GM03348 (cell line): ENCODE results near the gene TMEM178B.

Source experiments
- DNase-seq: peaks from one replicate; pipeline ENCODE4 v3.0.0; 2012; ENCODE audit warnings: low spot score

Gene TMEM178B

DNA sequence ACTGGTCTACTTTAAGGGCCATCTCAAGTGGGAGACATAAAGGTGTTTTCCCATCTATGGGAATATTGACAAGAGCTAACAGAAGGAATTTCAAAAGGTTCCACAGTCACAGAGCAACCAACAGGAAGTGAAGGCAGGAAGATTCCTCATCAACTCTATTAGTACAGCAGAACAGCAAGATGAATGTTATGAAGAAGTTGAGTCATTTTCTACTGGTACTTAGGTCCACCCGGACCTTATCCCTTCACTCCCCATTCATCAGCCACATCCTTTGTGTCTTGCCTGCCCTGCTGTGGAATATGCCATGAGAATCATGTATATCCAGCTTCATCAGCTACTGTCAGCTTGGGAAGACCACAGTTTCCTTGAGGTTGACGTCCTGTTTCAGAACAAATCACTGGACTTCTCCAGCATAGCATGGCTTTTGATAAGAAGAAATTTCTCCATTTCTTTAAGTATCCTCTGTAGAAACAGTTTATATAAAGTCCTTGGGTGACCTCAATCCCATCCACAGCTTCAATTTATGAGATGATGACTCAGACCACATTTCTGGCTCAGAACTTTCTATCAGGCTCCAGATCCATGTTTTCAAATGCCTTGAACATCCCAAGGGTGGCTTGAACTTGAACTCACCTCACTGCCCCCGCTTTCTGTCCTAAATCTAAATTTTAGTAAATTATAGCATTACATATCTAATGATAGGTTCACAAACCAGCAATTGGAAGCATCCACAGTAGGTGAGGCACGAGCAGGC lies 392.5 kb downstream of the TMEM178B start:
- DNase-seq, result no peak

DNA sequence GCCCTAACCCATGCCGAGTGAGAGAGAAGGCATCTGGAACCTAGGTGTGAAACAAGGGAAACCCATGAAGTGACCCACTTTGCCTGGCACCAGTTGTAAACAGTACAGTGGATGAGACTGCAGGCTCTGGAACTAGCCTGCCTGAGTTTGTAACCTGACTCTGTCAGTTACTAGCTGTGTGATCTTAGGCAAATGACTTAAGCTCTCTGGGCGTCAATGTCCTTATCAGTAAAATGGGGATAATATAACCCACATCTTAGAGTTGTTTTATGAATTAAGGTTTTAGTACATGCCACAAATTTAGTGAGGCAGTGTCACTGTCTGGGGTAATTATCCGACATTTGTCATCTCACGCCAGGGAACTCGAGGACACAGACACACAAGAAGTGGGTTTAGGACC lies 394.5 kb downstream of the TMEM178B start:
- no peak for DNase-seq

DNA sequence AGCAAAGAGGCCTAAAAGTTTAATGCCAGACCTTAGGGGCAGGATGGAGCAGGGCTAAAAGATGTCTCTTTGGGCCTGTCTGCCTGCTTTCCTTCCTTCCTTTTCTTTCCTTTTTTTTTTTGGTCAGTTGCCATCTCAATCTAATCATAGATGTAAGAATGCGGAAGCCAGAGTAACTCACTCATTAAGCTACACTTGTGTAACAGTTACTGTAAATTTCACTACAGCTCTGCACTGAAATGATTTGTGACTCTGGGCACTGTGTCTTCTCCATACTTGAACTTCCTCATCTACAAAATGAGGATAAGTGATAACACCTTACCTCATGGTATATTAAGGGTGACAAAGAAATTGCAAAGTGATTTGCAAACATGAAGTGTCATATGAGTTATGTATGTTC lies 401.8 kb downstream of the TMEM178B start:
- no peak for DNase-seq

DNA sequence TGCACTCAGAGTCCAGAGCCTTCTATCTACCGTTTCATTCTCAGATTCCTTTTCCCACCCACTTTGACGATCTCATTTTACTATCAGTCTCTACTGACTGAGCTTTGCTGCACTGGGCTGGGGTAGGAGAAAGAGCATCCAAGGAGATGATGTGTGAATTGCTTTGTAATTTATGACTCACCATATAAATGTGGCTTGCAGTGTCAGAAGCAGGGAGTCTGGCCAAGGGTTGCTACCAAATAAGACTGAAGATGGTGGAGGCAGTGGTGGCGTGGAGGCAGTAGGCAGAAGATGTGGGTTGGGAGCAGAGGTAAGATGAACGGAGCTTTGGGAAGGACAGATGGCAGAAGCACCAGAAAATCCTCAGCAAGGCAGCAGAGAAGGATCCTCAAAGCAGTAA lies 404.0 kb downstream of the TMEM178B start:
- DNase-seq, result no peak

DNA sequence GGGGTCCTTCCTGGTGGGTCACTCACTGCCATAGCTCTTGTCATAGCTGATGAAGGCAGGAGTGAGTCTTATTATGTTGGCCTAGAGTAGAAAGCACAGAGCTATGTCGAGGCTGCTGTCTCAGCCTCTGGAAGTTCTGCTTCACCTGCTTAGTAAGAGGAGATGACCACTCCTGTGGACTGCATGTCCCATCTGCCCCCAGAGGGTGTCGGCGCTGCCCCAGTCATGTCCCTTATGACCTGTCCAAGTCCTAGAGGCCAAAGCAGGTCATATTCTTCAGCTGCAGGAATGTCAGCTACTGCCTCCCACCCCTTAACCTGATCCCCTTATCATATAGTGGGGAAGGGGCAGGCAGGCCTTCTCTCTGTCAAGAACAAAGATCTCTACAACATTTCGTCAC lies 405.0 kb downstream of the TMEM178B start:
- no peak for DNase-seq

DNA sequence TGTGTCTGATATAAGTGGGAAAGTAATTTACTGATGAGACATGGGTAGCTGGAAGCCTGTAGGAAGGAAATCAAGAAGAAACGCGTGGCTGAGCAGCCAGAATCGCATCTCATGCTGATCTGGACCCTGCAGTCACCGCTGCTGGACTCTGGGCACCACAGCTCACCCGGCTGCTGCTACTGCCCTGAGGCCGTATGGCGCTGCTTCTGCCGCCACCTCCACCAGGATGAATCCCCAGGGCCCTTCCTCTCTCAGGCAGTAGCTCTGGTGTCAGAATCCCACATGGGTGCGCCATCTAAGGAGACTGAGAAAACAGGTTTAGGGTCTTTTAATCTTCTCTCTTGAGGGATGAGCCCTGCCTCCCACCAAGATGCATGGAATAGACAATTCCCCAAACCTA lies 407.1 kb downstream of the TMEM178B start:
- no peak for DNase-seq

DNA sequence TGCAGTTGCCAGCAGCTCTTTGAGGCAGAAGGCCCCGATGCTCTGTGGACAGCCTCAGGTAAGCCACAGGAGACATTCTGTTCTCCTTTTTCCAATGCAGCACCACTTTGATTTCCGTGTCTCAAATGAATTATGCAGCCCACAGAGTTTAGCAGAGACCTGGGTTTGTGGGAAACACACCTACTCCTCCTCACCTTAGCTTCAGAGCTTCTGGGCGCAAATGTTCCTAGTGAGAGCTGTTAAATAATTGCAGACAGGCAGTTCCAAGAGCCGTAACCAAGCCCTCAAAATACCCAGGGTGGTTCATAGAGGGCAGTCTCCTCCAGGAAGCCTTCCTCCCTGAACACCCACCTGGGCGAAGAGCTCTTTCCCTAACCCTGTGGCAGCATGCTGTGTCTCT lies 408.1 kb downstream of the TMEM178B start:
- DNase-seq, result no peak

DNA sequence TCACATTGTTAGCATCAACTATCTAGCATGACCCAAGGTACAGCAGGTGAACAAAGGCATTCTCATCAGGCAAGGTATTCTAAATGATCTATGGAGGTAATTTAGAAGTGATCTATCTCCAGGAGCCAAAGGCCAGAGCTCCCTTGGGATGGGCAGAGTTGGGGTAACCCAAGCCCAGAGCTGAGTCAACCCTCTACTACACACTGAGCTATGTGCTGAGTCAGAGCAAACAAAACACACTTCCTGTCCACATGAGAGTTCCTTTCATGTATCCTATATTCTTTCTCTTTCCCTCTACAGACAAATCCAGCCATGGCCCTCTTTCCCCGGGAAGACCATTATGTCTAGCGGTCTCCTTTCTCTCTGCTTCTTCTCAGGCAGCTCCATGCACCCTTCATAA lies 409.2 kb downstream of the TMEM178B start:
- no peak for DNase-seq

DNA sequence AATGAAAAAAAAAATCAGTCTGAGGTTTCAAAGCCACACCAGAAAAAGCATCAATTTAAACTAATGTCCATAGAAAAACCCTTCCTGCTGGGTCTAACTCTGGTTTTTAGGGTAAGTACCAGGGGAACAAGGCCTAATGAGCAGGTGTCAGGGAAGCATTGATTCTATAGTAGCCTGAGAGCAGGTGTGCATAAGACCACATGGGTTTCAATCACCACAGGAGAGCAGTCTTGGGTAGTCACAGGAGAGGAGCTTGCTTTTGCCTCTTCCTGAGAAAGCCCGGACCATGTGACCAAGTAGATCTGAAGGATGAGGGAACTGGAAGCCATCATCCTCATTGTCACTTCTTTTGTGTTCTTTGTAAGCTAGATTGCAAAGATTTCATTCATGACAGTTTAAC lies 411.0 kb downstream of the TMEM178B start:
- DNase-seq, result no peak

DNA sequence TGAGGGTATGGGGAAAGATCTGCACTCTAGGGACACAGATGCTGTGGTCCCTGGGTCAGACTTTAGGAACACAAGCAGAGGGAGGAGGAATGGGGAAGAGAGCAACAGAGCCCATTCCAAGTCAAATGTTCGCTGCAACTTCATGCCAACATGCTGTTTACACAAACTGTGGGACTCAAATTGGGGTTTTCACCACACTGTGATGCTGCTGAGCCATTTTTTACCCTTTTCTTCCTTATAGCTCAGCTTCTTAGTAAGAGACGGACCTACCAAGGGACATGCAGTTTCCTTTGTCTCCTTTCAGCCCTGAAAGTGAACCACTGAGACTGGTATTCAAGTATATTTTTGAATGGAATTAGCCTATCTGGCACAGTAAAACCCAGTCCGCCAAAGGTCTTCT lies 413.1 kb downstream of the TMEM178B start:
- DNase-seq, result no peak

DNA sequence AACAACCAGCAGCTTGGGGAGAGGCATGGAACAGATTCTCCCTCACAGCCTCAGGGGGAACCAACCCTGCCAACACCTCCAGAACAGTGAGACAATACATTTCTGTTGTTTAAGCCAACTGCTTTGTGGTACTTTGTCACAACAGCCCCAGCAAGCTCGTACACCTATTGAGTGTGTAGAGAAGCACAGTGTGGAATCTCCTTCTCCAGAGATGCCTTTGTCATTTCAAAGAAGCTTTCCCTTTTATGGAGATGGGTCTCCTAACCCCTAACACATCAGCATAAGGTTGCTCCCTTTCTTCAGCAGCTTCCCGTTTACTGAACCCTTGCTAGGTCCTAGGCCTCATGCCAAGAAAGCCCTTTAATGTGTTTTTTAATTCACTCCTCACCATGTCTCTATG lies 416.6 kb downstream of the TMEM178B start:
- no peak for DNase-seq

DNA sequence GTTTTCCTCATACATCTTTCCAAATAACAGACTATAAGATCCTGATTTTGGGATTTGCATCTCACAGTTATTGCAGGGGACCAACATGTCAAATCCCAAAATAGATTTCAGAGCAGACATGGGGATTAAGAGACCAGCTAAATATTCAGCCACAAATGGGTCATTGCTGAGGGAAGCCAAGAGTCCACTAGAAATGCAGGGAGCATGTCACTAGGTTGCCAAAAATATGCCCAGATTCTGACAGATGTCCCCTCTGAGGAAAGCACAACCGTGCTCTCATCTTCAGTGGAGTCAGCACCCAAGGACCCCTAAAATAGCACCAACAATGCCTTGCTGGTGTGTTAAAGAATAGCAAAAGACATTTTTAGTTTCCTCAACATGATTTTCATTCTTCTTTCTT lies 421.2 kb downstream of the TMEM178B start:
- no peak for DNase-seq

DNA sequence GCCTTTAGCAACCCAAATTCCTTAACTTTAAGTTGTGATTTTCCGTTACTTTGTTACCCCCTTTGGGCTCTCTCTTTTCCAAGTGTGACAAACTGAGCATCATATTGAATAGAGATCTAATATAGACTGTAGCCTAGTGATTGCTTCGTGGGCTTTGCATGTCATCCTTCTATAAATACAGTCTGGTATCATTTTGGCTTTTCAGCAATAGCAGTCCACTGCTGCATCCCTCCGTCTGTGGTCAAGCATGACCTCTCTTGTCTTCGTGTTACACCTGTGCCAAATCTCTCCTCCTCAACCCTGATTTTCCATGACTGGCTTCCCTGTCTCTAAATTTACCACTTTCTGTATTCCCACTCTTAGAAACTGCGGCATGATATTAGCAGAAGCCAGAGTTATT lies 423.5 kb downstream of the TMEM178B start:
- no peak for DNase-seq

DNA sequence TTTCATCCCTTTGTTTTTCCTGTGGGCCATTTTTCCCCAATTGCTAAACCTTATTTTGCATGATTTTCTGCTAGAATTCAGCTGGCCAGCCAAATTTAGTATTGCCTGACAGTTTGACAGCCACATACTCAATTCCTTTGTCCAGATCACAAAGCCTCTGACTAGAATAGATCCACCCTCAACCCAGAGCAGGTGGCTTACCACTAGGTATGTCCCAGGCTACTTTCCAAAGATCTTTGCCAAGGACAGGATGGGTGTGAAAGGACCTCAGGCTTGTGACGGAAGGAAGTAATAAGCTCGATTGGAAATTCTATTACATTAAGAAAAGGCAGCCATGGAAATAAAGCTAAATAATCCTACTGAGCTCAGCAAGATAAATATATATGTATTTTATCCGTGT lies 426.7 kb downstream of the TMEM178B start:
- DNase-seq, result no peak

DNA sequence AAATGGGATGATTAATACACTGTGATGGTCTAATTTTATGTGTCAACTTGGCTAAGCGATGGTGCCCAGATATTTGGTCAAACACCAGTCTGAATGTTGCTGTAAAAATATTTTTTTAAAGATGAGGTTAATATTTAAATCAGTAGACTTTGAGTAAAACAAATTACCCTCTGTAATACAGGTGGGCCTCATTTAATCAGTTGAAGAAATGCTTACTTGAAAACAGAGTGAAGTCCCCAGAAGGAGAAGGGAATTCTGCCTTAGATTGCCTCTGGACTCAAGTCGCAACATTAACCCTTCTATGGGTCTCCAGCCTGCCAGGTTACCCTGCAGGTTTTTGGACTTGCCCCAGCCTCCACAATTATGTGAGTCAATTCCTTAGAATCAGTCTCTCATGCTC lies 427.6 kb downstream of the TMEM178B start:
- no peak for DNase-seq

DNA sequence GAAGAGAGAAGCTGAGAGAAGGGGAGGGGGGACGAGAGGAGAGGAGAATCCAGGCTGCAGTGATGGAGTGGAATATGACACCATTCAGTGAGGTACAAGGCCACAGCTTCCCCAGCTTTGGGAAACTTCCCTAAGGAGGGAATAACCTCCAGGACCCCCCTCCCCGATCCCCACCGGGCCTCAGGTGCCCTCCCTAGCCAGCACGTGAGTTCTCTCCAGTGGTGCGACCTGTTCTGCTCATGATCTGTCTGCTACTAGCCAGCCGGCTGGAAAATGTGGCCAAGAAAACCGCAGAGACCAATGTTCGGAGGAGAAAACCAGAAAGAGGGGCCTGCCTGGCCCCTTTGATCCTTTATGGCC lies 437.4 kb downstream of the TMEM178B start:
- DNase-seq, result no peak

DNA sequence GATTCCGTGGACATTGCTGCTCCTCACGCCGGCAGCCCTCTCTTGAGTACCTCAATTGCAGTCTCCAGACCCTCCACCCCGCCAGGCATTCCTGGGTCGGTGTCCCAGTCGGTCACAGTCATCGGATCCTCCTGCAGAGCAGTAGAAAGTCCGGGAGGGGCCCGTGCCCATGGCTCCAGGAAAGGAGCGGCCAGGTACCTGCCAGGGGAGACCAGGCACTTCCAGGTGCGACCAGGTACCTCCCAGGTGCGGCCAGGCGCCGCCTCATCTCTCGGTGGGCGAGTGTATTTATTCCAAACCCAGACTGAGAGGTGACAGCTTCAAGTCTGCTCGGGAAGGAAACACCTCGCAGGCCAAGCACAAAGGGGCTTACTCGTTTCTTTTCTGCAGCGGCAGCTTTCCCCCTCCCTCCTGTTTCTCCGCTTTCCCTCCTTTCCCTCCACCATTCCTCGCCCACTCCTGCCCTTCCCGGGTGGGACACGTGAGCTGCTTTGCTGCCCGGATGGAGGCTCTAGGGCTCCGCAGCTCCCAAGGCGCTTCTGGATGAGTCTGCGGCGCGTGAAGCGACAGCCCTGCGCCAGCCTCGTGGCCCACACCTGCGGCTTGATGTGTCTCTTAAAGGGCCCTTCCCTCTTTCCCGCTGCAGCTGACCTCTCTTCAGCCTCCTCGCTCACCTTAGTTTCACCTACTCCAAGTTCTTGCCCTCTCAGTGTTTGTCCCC lies 438.0 kb downstream of the TMEM178B start:
- DNase-seq, result peak; percentile 9

DNA sequence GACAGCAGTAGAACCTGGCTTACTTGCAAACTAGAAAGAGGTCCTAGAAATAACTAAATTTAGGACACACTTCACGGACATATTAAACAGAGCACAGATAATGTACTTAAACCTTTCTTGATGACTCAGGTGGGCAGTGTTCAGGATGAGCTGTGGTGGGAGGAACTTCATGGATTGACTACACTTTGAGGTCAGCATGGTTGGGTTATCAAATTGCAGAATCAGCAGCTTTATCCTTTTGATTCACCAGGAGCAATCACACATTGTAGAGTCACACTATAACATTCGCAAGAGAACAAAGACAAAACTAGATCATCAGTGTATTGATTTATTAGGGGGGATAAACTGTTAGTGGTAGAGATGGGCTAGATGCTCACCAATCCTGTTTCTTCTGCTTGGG lies 438.7 kb downstream of the TMEM178B start:
- no peak for DNase-seq

DNA sequence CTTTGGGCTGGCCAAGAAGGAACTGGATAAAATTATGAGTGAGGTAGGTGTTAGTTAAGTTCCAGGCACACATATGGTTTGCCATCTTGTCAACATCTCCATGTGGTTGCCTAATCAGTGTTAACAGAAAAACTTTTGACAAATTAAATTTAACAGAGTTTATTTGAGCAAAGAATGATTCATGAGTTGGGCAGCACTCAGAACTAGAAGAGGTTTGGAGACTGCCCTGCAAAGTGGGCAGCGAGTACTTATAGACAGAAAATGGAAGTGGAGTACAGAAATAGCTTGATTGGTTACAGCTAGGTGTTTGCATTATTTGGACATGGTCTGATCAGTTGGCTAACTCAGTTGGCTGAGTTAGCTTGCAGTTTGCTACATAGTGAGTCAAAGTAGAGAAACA lies 439.9 kb downstream of the TMEM178B start:
- DNase-seq, result no peak

DNA sequence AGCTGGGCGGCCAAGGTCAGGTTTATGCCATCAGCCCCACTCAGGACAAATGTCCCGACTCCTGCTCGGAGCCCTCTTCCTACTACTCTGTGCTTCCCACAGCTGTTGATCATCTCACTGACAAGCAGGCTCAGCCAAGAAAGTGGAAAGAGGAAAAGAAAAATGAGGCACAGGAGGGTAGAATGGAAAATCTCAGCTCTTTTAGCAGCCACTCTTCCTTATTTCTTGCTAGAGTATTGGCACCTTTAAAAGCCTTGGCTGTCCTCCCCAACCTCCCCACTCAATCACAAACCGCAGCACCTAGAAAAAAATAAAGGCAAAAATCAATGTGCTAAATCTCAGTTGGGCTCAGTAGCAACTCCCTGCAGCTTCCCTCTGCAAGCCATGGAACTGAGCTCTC lies 442.1 kb downstream of the TMEM178B start:
- DNase-seq, result no peak

DNA sequence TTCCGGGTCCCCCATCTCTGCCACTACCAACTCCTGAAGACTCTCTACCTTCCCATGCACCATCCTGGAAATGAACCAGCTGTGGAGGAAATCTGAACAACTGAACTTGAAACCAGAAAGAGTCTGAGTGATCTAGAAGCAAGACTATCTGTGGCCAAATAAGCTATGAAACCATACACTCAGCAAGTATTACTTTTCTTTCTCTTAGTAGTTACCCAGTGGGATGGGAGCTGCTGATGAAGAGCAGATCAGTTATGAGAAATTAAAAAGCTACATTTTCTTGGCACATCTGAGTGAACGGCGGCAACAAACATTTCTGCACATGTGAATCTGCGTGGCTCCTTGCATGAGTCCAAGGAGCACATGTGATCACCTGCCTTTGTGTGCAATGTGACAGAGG lies 445.8 kb downstream of the TMEM178B start:
- DNase-seq, result no peak

DNA sequence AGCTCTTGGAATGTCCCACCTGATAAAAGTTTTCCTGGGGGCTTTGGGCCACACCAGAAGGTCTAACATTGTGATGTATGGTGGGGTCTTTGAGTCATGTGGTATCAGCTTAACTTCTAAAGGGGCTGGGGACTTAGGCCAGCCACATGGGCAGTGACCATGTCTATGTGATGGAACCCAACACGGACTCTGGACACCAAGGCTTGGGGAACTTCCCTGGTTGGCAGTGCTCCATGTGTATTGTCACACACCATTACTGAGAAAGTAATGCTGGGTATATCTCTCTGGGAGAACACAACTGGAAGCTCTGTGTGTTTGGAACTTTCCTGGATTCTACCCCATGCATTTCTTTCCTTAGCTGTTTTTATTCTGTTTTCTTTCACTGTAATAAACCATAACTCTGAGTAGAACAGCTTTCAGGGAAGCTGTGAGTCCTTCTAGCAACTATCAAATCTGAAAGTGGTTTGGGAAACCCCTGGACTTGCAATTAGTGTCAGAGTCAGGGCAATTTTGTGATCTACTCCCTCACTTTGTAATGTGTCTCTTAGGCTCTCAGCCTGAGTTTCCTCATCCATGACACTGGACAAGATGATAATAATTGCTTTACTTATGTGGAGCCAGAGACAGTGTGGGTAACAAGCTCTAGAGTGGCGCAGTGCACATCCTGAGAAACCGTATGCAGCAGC lies 448.9 kb downstream of the TMEM178B start:
- no peak for DNase-seq

DNA sequence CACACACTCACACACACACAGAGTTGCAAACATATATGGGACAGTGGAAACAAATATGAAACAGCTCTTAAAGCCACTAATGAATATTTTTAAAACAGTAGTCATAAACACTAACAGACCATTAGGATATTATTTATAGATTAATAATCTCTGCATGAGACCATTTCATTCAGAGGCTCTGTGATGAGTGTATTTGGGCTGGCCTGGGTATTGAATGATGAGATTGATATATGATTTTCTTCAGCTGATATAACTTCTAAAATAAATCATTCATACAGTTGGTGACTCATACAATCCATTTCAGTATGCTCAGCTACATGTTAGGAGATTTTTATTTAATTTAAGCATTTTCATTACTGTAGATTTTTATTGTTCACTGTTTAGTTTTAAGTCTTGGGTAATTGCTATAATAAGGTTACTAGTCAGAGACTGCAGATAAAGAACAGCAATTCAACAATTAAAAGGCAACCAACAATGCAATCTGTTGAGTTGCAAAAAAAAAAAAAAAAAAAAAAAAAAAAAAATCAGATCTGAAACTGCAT lies 452.2 kb downstream of the TMEM178B start:
- DNase-seq, result no peak
